ENCODE results near the gene JADE2.

Gene JADE2

DNA sequence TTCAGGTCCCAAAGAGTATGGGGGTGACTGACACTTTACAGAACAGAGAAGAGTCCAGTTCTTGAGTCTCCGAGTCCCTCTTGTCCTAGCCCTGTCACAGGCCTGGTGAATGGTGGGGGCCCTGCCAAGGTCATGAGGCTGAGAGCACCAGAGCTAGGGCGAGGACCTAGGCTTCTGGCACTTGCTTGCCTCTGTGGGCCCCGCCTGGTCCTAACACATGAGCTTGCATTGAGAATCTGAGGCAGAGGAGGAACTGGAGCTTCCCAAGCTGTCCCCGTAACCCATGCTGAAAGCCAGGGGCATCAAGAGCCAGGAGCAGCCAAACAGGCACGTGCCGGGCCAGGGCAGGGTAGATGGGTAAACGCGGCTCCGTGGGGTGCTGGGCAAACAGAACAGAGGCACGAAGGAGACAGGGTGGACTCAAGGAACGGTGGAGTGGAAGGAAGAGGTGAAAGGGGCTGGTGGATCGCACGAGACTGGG lies 41.3 kb downstream of the JADE2 start:
- no peak for ATAC-seq
- TF ChIP-seq PPARA (CRISPR knock-in tag; IDR thresholded peaks at IDR 0.05; ENCODE audit: borderline replicate concordance) = no peak
- TF ChIP-seq ESRRG (CRISPR knock-in tag; IDR thresholded peaks at IDR 0.05) = no peak
- TF ChIP-seq ARNTL (CRISPR knock-in tag; IDR thresholded peaks at IDR 0.05; ENCODE audit: borderline replicate concordance, low read depth) = no peak
- TF ChIP-seq, protein P1, sequence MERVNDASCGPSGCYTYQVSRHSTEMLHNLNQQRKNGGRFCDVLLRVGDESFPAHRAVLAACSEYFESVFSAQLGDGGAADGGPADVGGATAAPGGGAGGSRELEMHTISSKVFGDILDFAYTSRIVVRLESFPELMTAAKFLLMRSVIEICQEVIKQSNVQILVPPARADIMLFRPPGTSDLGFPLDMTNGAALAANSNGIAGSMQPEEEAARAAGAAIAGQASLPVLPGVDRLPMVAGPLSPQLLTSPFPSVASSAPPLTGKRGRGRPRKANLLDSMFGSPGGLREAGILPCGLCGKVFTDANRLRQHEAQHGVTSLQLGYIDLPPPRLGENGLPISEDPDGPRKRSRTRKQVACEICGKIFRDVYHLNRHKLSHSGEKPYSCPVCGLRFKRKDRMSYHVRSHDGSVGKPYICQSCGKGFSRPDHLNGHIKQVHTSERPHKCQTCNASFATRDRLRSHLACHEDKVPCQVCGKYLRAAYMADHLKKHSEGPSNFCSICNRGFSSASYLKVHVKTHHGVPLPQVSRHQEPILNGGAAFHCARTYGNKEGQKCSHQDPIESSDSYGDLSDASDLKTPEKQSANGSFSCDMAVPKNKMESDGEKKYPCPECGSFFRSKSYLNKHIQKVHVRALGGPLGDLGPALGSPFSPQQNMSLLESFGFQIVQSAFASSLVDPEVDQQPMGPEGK (CRISPR knock-in tag; IDR thresholded peaks at IDR 0.05; ENCODE audit: borderline replicate concordance) = no peak
- TF ChIP-seq SNAI2 (CRISPR knock-in tag; IDR thresholded peaks at IDR 0.05) = no peak
- TF ChIP-seq, protein P2, sequence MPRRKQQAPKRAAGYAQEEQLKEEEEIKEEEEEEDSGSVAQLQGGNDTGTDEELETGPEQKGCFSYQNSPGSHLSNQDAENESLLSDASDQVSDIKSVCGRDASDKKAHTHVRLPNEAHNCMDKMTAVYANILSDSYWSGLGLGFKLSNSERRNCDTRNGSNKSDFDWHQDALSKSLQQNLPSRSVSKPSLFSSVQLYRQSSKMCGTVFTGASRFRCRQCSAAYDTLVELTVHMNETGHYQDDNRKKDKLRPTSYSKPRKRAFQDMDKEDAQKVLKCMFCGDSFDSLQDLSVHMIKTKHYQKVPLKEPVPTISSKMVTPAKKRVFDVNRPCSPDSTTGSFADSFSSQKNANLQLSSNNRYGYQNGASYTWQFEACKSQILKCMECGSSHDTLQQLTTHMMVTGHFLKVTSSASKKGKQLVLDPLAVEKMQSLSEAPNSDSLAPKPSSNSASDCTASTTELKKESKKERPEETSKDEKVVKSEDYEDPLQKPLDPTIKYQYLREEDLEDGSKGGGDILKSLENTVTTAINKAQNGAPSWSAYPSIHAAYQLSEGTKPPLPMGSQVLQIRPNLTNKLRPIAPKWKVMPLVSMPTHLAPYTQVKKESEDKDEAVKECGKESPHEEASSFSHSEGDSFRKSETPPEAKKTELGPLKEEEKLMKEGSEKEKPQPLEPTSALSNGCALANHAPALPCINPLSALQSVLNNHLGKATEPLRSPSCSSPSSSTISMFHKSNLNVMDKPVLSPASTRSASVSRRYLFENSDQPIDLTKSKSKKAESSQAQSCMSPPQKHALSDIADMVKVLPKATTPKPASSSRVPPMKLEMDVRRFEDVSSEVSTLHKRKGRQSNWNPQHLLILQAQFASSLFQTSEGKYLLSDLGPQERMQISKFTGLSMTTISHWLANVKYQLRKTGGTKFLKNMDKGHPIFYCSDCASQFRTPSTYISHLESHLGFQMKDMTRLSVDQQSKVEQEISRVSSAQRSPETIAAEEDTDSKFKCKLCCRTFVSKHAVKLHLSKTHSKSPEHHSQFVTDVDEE (CRISPR knock-in tag; IDR thresholded peaks at IDR 0.05) = no peak
- no peak for TF ChIP-seq GLIS3 (CRISPR knock-in tag; IDR thresholded peaks at IDR 0.05)
- no peak for TF ChIP-seq ZFP3 (CRISPR knock-in tag; IDR thresholded peaks at IDR 0.05)
- no peak for TF ChIP-seq TCF4 (CRISPR knock-in tag; IDR thresholded peaks at IDR 0.05; ENCODE audit: borderline replicate concordance)
- no peak for TF ChIP-seq ZFP30 (CRISPR knock-in tag; IDR thresholded peaks at IDR 0.05)
- TF ChIP-seq CSDC2 (CRISPR knock-in tag; IDR thresholded peaks at IDR 0.05) = no peak
- no peak for TF ChIP-seq ZNF70 (CRISPR knock-in tag; IDR thresholded peaks at IDR 0.05)
- no peak for TF ChIP-seq ZC3H10 (CRISPR knock-in tag; IDR thresholded peaks at IDR 0.05)
- TF ChIP-seq, protein P3, sequence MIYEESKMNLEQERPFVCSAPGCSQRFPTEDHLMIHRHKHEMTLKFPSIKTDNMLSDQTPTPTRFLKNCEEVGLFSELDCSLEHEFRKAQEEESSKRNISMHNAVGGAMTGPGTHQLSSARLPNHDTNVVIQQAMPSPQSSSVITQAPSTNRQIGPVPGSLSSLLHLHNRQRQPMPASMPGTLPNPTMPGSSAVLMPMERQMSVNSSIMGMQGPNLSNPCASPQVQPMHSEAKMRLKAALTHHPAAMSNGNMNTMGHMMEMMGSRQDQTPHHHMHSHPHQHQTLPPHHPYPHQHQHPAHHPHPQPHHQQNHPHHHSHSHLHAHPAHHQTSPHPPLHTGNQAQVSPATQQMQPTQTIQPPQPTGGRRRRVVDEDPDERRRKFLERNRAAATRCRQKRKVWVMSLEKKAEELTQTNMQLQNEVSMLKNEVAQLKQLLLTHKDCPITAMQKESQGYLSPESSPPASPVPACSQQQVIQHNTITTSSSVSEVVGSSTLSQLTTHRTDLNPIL (CRISPR knock-in tag; IDR thresholded peaks at IDR 0.05; ENCODE audit: low read depth) = no peak
- no peak for TF ChIP-seq OSR1 (CRISPR knock-in tag; IDR thresholded peaks at IDR 0.05)

DNA sequence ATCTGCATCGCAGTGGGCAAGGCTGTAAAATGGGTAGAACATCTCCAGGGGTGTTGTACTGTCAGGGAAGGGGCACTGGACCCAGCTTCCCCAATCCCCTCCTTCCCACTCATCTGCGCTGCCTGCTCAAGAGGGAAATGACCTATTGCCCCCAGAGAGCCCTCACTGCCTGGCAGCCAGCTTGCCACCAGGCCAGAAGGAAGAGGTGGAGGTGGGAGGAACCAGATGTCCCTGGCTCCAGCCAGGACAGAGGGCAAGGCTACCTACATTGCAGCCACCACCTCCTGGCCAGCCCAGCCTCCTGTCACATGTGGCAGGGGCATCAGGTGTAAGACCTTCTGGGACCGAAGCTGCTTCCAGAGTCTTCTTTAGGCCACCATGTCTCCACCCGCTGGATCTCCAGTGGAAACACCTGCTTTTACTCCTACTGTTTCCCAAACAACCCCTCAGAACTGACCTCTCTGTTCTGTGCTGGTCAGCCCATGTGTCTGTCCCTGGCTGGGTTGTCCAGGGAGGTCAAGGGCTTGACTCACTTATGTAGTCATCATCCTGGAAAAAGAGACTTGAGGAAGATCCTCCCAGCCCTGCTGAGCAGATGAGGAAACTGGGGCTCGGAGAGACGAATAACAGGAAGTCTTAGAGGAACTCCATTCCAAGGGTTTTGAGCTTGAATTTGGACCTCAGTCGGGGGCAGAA lies 42.3 kb downstream of the JADE2 start:
- peak; percentile 58 for ATAC-seq
- no peak for TF ChIP-seq ESRRG (CRISPR knock-in tag; IDR thresholded peaks at IDR 0.05)
- no peak for TF ChIP-seq ZFP3 (CRISPR knock-in tag; IDR thresholded peaks at IDR 0.05)
- TF ChIP-seq RARB (CRISPR knock-in tag; IDR thresholded peaks at IDR 0.05) = no peak
- no peak for TF ChIP-seq PPARA (CRISPR knock-in tag; IDR thresholded peaks at IDR 0.05; ENCODE audit: borderline replicate concordance)
- TF ChIP-seq TOX (CRISPR knock-in tag; IDR thresholded peaks at IDR 0.05; ENCODE audit: borderline replicate concordance) = no peak
- TF ChIP-seq ISL1 (CRISPR knock-in tag; IDR thresholded peaks at IDR 0.05) = no peak
- TF ChIP-seq, protein P2 (CRISPR knock-in tag; IDR thresholded peaks at IDR 0.05) = no peak
- no peak for TF ChIP-seq ZNF565 (CRISPR knock-in tag; conservative IDR thresholded peaks at IDR 0.05; ENCODE audit: low read depth)
- TF ChIP-seq, protein P4, sequence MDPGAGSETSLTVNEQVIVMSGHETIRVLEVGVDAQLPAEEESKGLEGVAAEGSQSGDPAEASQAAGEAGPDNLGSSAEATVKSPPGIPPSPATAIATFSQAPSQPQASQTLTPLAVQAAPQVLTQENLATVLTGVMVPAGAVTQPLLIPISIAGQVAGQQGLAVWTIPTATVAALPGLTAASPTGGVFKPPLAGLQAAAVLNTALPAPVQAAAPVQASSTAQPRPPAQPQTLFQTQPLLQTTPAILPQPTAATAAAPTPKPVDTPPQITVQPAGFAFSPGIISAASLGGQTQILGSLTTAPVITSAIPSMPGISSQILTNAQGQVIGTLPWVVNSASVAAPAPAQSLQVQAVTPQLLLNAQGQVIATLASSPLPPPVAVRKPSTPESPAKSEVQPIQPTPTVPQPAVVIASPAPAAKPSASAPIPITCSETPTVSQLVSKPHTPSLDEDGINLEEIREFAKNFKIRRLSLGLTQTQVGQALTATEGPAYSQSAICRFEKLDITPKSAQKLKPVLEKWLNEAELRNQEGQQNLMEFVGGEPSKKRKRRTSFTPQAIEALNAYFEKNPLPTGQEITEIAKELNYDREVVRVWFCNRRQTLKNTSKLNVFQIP (CRISPR knock-in tag; IDR thresholded peaks at IDR 0.05; ENCODE audit: borderline replicate concordance, low read depth) = no peak

All from SK-N-SH treated with all-trans-retinoic acid at 6 μM for 48 hours (cell line).